ENCODE results near the gene TMEM106C. TPM values are rescaled to one million over a fixed set of nuclear protein-coding genes. Genes with fewer than 3 reads are reported as not detected.

TMEM106C gene
- total RNA-seq, 1 donor from 2014 or later: 31.3 TPM

DNA sequence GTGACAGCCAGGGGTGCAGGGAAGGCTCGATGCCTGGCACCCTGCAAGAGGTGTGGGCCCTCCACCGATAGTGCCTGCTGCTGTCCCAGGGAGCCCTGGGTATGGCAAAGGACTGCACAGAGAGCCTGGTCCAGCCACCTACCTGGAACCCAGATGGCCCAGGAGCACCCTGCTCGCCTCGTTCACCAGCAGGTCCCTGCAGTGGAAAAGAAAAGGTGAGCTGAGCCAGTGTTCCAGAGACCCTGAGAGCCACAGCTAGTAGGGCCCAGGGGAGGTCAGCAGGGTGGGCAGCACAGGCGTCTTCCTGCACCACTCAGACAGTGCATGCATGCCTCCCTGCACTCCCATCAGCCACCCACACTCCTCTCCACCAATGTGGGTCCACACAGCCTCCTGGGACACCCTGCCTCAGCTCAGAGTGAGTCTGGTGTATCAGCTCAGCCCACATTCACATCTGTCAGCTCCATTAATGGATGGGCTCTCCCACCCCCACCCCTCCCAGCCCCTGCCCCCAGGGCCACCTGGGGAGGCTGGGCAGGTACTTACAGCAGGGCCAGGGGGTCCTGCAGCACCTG, 20.2 kb downstream of the TMEM106C start:
- POLR2A ChIA-PET: interaction anchor here (0.8 kb wide), 1 partner anchor 123 kb away, joined by 6 read pairs; no protein-coding TSS in a partner anchor
- TF ChIP-seq, protein P1, sequence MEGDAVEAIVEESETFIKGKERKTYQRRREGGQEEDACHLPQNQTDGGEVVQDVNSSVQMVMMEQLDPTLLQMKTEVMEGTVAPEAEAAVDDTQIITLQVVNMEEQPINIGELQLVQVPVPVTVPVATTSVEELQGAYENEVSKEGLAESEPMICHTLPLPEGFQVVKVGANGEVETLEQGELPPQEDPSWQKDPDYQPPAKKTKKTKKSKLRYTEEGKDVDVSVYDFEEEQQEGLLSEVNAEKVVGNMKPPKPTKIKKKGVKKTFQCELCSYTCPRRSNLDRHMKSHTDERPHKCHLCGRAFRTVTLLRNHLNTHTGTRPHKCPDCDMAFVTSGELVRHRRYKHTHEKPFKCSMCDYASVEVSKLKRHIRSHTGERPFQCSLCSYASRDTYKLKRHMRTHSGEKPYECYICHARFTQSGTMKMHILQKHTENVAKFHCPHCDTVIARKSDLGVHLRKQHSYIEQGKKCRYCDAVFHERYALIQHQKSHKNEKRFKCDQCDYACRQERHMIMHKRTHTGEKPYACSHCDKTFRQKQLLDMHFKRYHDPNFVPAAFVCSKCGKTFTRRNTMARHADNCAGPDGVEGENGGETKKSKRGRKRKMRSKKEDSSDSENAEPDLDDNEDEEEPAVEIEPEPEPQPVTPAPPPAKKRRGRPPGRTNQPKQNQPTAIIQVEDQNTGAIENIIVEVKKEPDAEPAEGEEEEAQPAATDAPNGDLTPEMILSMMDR (IDR thresholded peaks at IDR 0.05): no peak
- H3K9me3 Mint-ChIP-seq: no peaks in the 10 kb centered on the region
- peaks cover 2% of the 10 kb centered on the region for H3K27me3 Mint-ChIP-seq
- H3K27ac Mint-ChIP-seq: no peak overlapping the region
- H3K36me3 Mint-ChIP-seq (ENCODE audit: low read depth): no peaks in the 10 kb centered on the region
- DNase-seq: peak; percentile 10
- H3K4me1 Mint-ChIP-seq: peaks cover 5% of the 10 kb centered on the region
- intact Hi-C loops (cut with micrococcal nuclease): no loop called here
- no peak overlapping the region for H3K4me3 Mint-ChIP-seq
- ATAC-seq (ENCODE audit: low read depth): no peak
- CTCF ChIA-PET: no interaction called here

DNA sequence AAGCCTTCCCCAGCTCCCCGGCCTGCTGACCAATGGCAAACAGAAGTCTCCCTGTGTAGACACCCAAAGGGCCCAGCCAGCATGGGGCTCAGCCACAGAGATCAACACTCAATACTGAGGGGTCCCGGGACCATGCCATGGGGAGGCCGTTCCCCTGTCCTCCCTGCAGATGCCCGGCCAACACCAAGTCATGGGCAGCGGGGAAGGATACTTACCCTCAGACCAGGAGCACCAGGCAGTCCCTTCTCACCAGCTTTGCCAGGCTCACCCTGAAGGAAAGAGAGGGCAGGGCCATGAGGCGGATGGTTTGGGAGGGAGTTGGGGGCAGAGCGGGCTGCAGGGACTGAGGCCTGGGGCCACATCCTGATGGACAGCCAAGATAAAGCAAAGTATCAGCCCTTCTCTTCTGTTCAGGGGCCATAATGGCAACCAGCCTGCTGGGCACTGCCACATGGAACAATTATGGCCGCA, 21.0 kb downstream of the TMEM106C start:
- TF ChIP-seq, protein P1 (IDR thresholded peaks at IDR 0.05): no peak
- DNase-seq: peak; percentile 6
- Mint-ChIP-seq H3K4me1 (peaks cover 12% of the 10 kb centered on the region), H3K27me3 (peaks cover 2% of the 10 kb centered on the region), H3K4me3 (no peak overlapping the region), H3K27ac (no peak overlapping the region), H3K9me3 (no peaks in the 10 kb centered on the region), H3K36me3 (ENCODE audit: low read depth) (no peaks in the 10 kb centered on the region)
- ChIA-PET CTCF (no interaction called here), POLR2A (interaction anchor here (0.8 kb wide), 1 partner anchor 122 kb away, joined by 6 read pairs; no protein-coding TSS in a partner anchor)
- intact Hi-C loops (cut with micrococcal nuclease): no loop called here
- ATAC-seq (ENCODE audit: low read depth): no peak

DNA sequence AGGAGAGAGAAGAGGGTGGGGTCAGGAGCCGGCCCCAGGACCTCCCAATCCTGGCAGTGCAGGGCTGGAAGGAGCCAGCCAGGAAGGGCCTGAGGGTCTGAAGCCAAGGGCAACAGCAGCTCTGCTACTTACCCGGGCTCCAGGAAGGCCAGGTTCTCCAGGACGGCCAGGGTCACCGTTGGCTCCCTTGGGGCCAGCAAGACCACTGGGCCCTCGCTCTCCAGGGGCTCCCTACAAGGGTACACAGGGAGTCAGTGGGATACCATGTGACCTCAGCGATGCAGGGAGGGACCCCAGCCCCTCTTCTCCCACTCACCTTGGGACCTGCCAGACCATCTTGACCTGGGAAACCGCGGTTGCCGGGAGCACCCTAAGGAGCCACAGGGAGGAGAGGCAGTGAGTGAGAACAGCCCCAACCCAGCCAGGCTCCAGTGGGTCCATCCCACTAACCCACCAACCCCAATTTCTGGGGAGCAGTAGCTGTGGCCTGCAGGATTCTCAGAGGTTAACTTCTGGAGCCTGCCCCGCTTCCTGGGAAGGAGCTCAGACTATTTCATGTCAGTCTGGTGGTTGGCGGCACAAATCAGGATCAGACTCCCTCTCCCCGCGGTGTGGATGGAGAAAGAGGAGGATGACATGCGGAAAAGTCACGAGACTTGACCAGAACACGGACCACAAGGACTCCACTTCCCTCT, 22.3 kb downstream of the TMEM106C start:
- Mint-ChIP-seq H3K4me1 (peaks cover 26% of the 10 kb centered on the region), H3K9me3 (no peaks in the 10 kb centered on the region), H3K27ac (no peak overlapping the region), H3K4me3 (no peak overlapping the region), H3K36me3 (ENCODE audit: low read depth) (no peaks in the 10 kb centered on the region), H3K27me3 (peaks cover 2% of the 10 kb centered on the region)
- POLR2A ChIA-PET: no interaction called here
- intact Hi-C loops (cut with micrococcal nuclease): no loop called here
- DNase-seq (peak; percentile 4), ATAC-seq (ENCODE audit: low read depth) (no peak)
- TF ChIP-seq, protein P1 (IDR thresholded peaks at IDR 0.05): no peak
- CTCF ChIA-PET: no interaction called here

DNA sequence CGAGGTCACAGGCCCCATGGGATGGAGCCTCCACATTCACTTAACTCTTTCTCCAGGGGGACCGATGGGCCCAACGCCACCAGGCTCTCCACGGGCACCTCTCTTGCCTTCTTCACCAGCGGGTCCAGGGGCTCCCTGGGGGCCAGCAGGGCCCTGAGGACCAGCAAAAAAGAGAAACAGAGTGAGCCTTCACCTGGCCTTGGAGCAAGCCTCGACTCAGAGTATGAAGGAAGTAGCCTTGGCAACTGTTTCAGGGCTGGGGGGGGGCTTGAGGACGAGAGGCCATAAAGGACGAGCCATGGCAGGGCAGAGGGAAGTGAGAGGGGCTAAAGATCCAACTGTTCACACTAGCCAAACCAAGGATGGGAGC, 22.9 kb downstream of the TMEM106C start:
- TF ChIP-seq, protein P1 (IDR thresholded peaks at IDR 0.05): no peak
- Mint-ChIP-seq H3K27me3 (peaks cover 2% of the 10 kb centered on the region), H3K9me3 (no peaks in the 10 kb centered on the region), H3K36me3 (ENCODE audit: low read depth) (no peaks in the 10 kb centered on the region), H3K27ac (no peak overlapping the region), H3K4me1 (peaks cover 32% of the 10 kb centered on the region), H3K4me3 (no peak overlapping the region)
- ATAC-seq (ENCODE audit: low read depth): no peak
- DNase-seq: no peak
- POLR2A ChIA-PET: no interaction called here
- CTCF ChIA-PET: no interaction called here
- intact Hi-C loops (cut with micrococcal nuclease): no loop called here

DNA sequence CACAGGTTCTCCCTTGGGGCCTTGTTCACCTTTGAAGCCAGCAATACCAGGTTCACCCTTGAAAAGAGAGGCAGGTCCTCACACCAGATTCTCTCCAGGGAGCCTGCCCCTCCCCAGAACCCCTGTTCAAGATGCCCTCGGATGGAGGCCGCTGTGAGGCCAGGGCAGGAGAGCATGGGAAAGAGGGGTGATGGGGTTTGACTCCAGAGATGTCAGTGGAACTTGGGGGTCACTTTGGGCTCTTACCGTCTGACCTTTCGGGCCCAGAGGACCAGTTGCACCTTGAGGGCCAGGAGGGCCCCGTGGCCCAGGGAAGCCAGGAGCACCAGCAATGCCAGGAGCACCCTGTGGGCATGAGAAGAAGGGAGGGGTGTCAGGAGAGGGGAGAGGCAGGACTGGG, 23.4 kb downstream of the TMEM106C start:
- Mint-ChIP-seq H3K4me1 (peaks cover 34% of the 10 kb centered on the region), H3K9me3 (no peaks in the 10 kb centered on the region), H3K4me3 (no peak overlapping the region), H3K27me3 (peaks cover 2% of the 10 kb centered on the region), H3K36me3 (ENCODE audit: low read depth) (no peaks in the 10 kb centered on the region), H3K27ac (no peak overlapping the region)
- ATAC-seq (ENCODE audit: low read depth): no peak
- DNase-seq: no peak
- POLR2A ChIA-PET: no interaction called here
- CTCF ChIA-PET: no interaction called here
- TF ChIP-seq, protein P1 (IDR thresholded peaks at IDR 0.05): no peak
- intact Hi-C loops (cut with micrococcal nuclease): no loop called here
